Hematopoietic multipotent progenitor cell treated with erythropoietin and hydrocortisone succinate and interleukin-3 and kit ligand, for 8 days (in vitro differentiated cells): ENCODE data around the gene DOK7.

ENCODE experiments used
- DNase-seq: peaks from one replicate; pipeline ENCODE4 v3.0.0-alpha.2; 2015

Gene DOK7

GRCh38 chr4:3462790-3463415 is at the start of gene DOK7:
TSS of gene DOK7 (plus strand) at chr4:3463306. CDS start at chr4:3463376, 70 bp downstream.
- DNase-seq: no peak

- DNase-seq: no peak
Measured at GRCh38 chr4:3413675-3414420, 49.3 kb upstream of the DOK7 start.

- no peak for DNase-seq
Measured at GRCh38 chr4:3414421-3415279, 48.5 kb upstream of the DOK7 start.

- no peak for DNase-seq
Measured at GRCh38 chr4:3415471-3416141, 47.5 kb upstream of the DOK7 start.

- DNase-seq: no peak
Measured at GRCh38 chr4:3416270-3416669, 46.8 kb upstream of the DOK7 start.

- no peak for DNase-seq
Measured at GRCh38 chr4:3416821-3417221, 46.3 kb upstream of the DOK7 start.

GRCh38 chr4:3417448-3417847 is 45.7 kb upstream of the DOK7 start:
- DNase-seq: no peak

GRCh38 chr4:3418029-3418762 is 44.9 kb upstream of the DOK7 start:
- DNase-seq: no peak

- no peak for DNase-seq
Measured at GRCh38 chr4:3419836-3420605, 43.1 kb upstream of the DOK7 start.

- DNase-seq: no peak
Measured at GRCh38 chr4:3420606-3420955, 42.5 kb upstream of the DOK7 start.

GRCh38 chr4:3420956-3421355 is 42.1 kb upstream of the DOK7 start:
- DNase-seq: no peak

GRCh38 chr4:3421470-3421869 is 41.6 kb upstream of the DOK7 start:
- no peak for DNase-seq

GRCh38 chr4:3422241-3422801 is 40.8 kb upstream of the DOK7 start:
- DNase-seq: no peak

GRCh38 chr4:3422808-3423297 is 40.3 kb upstream of the DOK7 start:
- DNase-seq: no peak

GRCh38 chr4:3423406-3423805 is 39.7 kb upstream of the DOK7 start:
- DNase-seq: no peak

GRCh38 chr4:3423952-3424351 is 39.2 kb upstream of the DOK7 start:
- no peak for DNase-seq

GRCh38 chr4:3424522-3425095 is 38.5 kb upstream of the DOK7 start:
- DNase-seq: no peak

- DNase-seq: no peak
Measured at GRCh38 chr4:3426465-3427133, 36.5 kb upstream of the DOK7 start.

GRCh38 chr4:3427134-3427476 is 36.0 kb upstream of the DOK7 start:
- DNase-seq: no peak

- no peak for DNase-seq
Measured at GRCh38 chr4:3427706-3428446, 35.2 kb upstream of the DOK7 start.
